Measurements from ENCODE around the gene CLGN.
A peak's percentile ranks its signal among the peaks of the same experiment; 100 is the strongest.
"Not testable (repeated sequence)": the region's sequence is repeated elsewhere in the genome, so short reads cannot be mapped to it uniquely, and the experiment has no call there.

The CLGN gene

GRCh38 chr4:140427106-140427918 is at the start of gene CLGN:
Gene CLGN (minus strand): TSS chr4:140427648. CDS start chr4:140413078, 14,570 bp downstream.
- peak in 50 of 56 donors; percentile 1 to 75 (median 38) for DNase-seq

DNA sequence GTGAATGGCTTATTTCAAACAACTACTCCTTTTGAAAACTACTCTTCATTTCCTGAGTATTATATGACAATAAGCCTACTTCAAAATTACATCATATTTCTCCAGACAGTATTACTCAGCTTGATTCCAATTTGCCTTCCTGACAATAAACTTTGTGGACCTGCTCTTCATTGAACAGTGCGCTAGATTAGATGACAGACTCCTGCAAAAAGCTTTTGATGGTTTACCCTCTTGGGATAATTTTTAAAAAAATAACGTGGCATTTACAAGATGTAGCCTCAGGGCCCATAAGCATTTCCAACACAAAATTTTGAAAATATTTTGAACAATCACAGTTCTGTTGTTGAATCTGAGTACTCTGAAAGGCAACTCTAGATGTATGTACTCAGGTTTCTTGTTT is 44.7 kb upstream of the CLGN start:
- no peak for DNase-seq

- no peak for DNase-seq
Observed at GRCh38 chr4:140469791-140470733, 42.6 kb upstream of the CLGN start.

- DNase-seq: no peak
Observed at GRCh38 chr4:140466146-140466545, 38.7 kb upstream of the CLGN start.

DNA sequence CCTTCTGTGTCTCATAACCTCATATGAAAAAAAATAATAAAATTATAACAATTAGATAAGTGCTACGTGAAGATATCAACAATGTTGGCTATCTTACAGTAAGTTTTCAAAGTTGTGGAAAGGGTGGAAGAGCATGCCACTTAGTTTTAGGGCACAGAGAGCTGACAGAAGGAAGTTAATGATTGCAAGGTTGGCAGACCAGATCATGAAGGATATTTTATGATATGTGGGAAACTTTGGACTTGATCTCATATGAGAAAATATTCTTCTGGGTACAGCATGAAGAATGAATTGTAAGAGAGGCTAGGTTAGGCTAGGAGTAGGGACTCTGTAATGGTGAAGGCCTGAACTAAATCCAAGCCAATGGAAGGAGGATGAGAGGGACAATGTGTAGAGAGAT is 36.2 kb upstream of the CLGN start:
- DNase-seq: no peak

DNA sequence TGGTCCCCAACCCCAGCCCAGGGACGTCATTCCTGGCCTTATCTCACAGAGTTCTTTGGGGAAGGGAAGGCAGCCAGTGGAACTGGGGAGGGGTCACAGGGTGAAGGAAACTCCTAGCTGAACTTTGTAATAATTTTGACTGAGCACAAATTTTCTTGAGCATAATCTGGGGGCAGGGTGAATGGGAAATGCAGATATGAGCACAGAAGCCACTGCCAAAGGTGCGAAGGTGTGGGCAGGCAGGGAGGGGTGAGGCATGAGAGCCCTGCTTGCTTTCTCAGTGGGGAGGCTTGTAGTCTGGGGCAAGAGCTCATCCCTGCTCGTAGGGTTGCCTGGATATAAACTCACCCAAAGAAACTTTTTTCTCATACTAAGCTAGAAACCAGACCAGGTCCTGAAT is 35.7 kb upstream of the CLGN start:
- DNase-seq: no peak

DNA sequence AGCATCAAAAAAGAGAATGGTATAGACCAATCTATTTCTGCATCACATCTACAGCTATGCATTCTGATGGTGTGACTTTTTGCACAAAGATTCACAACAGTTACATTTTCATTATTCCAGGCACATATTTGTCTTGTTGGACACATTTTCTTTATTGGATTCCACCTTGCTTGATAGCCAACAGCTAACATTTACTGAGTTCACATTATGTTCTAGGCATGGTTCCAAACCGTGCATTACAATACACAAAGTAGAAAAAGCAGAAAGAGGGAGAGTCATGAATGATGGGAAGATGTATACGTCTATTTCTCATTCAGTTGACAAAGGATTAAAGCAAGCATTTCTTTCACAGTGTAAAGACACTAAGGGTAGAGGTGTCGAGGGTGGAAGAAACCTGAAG is 22.9 kb upstream of the CLGN start:
- no peak for DNase-seq

- no peak for DNase-seq
Observed at GRCh38 chr4:140448830-140449229, 21.4 kb upstream of the CLGN start.

GRCh38 chr4:140448162-140448561 is 20.7 kb upstream of the CLGN start:
- DNase-seq: no peak

GRCh38 chr4:140444347-140444746 is 16.9 kb upstream of the CLGN start:
- DNase-seq: not testable (repeated sequence)

GRCh38 chr4:140439644-140440142 is 12.2 kb upstream of the CLGN start:
- no peak for DNase-seq

DNA sequence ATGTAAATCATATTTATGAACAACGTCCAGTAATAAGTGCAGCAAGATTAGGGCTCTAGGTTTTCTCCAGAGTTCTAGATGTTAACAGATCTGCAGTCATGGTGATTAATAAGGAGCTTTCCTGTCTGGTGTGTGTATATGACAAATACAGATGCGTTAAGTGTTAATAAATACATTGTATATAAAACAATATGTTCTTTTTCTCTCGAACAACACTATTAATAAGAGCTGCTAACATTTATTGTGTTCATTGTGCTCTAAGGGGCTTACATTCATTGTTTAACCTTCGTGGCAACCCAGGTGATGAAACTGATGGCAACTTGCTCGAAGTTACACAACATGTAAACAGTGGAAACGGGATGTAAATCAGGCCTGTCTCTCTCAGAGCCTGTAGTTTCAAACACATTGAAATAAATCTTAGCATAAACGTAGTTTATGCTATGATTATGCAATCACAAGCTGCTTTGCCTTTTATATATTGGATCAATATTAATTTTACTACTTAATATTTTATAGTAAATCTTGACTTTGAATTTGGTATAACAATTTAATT is 547 bp upstream of the CLGN start:
- DNase-seq: no peak

DNA sequence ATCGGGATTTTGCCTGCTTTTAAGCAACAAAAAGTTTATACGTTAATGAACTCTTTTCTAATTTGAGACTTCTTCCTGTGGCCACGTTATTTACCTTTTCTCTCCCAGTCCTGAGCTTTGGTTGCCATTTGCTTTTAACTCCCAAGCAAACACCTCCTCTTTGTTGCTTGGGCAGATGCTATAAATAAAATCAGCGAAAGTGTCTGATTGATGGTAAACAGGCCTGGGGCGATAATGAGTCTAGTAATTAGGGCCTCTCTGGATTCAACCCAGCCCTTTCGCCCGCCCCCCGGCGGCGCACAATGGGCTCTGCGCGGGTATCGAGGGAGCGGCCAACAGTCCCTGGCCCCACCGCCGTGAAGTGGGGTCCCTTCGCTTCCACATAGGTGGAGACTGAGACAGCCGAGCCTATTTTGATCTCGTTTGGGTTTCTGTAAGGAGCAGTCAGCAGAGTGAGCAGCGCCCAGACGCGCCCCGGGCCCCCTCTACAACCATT is 790 bp downstream of the CLGN start:
- peak in 9 of 56 donors; percentile 1 to 48 (median 32) for DNase-seq

DNA sequence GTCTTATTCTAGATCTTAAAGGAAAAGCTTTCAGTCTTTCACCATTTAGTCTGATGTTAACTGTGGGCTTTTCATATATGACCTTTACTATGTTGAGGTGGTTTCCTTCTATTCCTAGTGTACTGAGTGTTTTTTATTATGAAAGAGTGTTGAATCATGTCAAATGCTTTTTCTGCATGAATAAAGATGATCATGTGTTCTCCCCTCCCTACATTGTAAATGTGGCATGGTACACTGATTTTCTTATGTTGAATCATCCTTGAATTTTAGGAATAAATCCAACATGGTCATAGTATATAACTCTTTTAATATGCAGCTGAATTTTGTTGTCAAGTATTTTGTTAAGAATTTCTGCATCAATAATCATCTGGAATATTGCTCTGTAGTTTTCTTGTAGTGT is 4.3 kb downstream of the CLGN start:
- no peak for DNase-seq

GRCh38 chr4:140413130-140413969 is 14.1 kb downstream of the CLGN start:
- DNase-seq: not testable (repeated sequence)

- no peak for DNase-seq
Observed at GRCh38 chr4:140408974-140409373, 18.5 kb downstream of the CLGN start.

- no peak for DNase-seq
Observed at GRCh38 chr4:140406292-140406691, 21.2 kb downstream of the CLGN start.

DNA sequence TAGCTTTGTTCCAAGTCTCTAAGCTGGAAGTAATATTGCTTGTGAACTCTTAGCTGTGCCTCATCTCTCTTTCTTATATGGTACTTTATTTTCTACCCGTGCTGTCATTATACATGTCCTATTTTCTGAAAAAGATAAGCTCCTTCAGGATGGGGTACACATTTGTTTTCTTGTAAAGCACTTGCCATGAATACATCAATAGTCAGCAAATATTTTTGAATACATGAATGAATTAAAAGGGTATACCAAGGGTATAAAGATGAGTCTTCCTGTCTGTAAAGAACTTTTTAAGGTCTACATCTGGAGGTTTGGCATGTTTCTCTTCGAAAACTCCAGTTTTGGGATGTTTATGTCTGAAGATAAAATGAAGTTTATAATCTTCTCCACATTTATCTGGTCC is 27.3 kb downstream of the CLGN start:
- no peak for DNase-seq

GRCh38 chr4:140395668-140396067 is 31.8 kb downstream of the CLGN start:
- DNase-seq: no peak

GRCh38 chr4:140388015-140388414 is 39.4 kb downstream of the CLGN start:
- DNase-seq: no peak

- DNase-seq: no peak
Observed at GRCh38 chr4:140382732-140383131, 44.7 kb downstream of the CLGN start.

All from amygdala (tissue), 56 donors.